ENCODE measurements around the gene FAM237A. TPM values are rescaled to one million over a fixed set of nuclear protein-coding genes. Genes with fewer than 3 reads are reported as not detected.

FAM237A gene
- total RNA-seq, 2 experiments from 2014 or later: not detected

DNA sequence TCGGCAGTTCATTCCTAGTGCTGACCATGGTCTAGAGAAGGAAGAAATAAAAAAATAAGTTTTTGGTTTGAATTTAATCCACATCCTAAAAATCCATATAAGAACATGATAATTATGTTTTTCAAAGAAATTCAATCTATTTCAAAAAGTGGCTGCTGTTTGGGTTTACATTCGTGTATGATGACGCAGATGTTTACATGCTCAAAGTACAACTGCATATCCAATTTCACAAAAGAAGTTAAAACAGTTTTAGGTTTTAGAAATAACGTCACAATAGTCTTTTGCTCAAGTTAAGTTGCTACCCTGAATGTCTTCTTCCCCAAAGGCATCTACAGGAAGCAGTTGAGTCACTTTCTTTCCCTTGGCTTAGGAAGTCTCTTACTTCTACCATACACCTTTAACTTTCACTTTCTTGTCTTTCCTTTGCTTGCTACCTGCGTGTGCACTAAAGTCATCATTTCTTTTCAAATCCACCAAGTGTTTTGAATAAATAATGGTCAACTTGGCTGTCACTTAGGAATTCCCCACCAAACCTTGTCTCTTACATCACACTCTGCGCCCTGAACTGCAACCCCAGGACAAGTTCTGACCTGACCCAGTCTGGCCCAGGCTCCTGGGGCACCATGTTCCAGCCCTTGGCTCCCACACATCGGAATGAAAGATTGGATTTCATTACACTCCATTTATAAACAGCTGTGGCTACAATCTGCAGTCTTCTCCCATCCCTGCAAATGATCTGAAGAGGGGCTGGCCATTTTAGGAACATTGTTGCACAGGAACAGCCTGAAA, 28.4 kb downstream of the FAM237A start:
- ChIA-PET CTCF (no interaction called here), POLR2A (no interaction called here)
- Mint-ChIP-seq H3K27me3 (peaks cover 12% of the 10 kb centered on the region), H3K36me3 (ENCODE audit: low read depth) (no peaks in the 10 kb centered on the region), H3K4me1 (ENCODE audit: low read depth) (no peaks in the 10 kb centered on the region), H3K4me3 (no peak overlapping the region), H3K27ac (no peak overlapping the region), H3K9me3 (no peaks in the 10 kb centered on the region)
- intact Hi-C loops (cut with micrococcal nuclease): no loop called here
- TF ChIP-seq CTCF (IDR thresholded peaks at IDR 0.05): no peak
- DNase-seq: no peak
- ATAC-seq: no peak

GRCh38 chr2:206683546-206683945, 41.3 kb downstream of the FAM237A start:
- ChIA-PET CTCF (no interaction called here), POLR2A (interaction anchor here (1.0 kb wide), 1 partner anchor 23 kb away, joined by 3 read pairs; no protein-coding TSS in a partner anchor)
- no peak for ATAC-seq
- no peak for DNase-seq
- Mint-ChIP-seq H3K4me1 (ENCODE audit: low read depth) (no peaks in the 10 kb centered on the region), H3K36me3 (ENCODE audit: low read depth) (no peaks in the 10 kb centered on the region), H3K4me3 (no peak overlapping the region), H3K27me3 (peaks cover 8% of the 10 kb centered on the region), H3K27ac (no peak overlapping the region), H3K9me3 (no peaks in the 10 kb centered on the region)
- TF ChIP-seq CTCF (IDR thresholded peaks at IDR 0.05): no peak
- intact Hi-C loops (cut with micrococcal nuclease): no loop called here

DNA sequence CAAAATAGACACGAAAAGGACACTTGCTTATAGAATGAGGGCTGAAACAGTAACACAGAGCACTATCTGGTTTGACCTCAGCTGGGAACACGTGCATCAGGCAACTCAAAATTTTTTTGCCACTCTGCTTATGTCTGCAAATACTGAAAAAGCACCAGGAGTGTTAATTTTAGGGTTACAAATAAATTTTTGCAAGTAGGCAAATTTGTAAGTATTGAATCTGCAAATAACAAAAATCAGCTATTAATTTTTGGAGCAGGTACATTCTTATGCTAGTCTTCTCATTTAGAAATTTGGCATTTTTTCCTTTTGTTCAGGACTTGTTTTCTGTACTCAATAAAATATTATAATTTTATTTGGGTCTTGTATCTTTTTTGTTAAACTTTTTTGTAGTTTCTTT, 46.2 kb downstream of the FAM237A start:
- Mint-ChIP-seq H3K4me1 (ENCODE audit: low read depth) (peaks cover 3% of the 10 kb centered on the region), H3K9me3 (no peaks in the 10 kb centered on the region), H3K4me3 (no peak overlapping the region), H3K27me3 (peaks cover 1% of the 10 kb centered on the region), H3K27ac (no peak overlapping the region), H3K36me3 (ENCODE audit: low read depth) (no peaks in the 10 kb centered on the region)
- CTCF ChIA-PET: interaction anchor here (1.9 kb wide), 1 partner anchor 93 kb away, joined by 4 read pairs; no protein-coding TSS in a partner anchor
- no peak for ATAC-seq
- no peak for TF ChIP-seq CTCF (IDR thresholded peaks at IDR 0.05)
- intact Hi-C loops (cut with micrococcal nuclease): no loop called here
- POLR2A ChIA-PET: interaction anchor here (0.8 kb wide), 1 partner anchor 76 kb away, joined by 6 read pairs; no protein-coding TSS in a partner anchor
- no peak for DNase-seq

DNA sequence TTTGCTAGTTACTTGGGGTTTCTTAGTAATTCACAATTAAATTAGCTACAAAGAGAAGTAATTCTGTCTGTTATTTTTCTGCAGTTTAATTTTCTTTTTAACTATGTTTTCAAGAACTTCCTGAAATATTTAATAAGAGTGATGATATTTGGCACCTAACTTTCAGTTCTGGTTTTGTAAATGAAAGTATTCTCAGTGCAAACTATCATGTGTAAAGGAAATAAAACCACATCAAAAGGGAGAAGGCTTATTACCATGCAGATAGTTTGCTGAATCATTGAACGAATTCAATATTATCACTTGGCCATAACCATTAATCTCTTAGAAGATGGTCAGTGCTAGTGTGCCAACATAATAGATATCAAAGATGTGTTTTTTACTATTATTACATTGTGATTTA, 46.7 kb downstream of the FAM237A start:
- H3K9me3 Mint-ChIP-seq: no peaks in the 10 kb centered on the region
- intact Hi-C loops (cut with micrococcal nuclease): no loop called here
- H3K27ac Mint-ChIP-seq: no peak overlapping the region
- DNase-seq (no peak), ATAC-seq (no peak)
- no peak overlapping the region for H3K4me3 Mint-ChIP-seq
- CTCF ChIA-PET: interaction anchor here (1.9 kb wide), 1 partner anchor 93 kb away, joined by 4 read pairs; no protein-coding TSS in a partner anchor
- POLR2A ChIA-PET: interaction anchor here (0.8 kb wide), 1 partner anchor 75 kb away, joined by 6 read pairs; no protein-coding TSS in a partner anchor
- TF ChIP-seq CTCF (IDR thresholded peaks at IDR 0.05): no peak
- H3K4me1 Mint-ChIP-seq (ENCODE audit: low read depth): peaks cover 3% of the 10 kb centered on the region
- H3K27me3 Mint-ChIP-seq: peaks cover 1% of the 10 kb centered on the region
- H3K36me3 Mint-ChIP-seq (ENCODE audit: low read depth): no peaks in the 10 kb centered on the region

DNA sequence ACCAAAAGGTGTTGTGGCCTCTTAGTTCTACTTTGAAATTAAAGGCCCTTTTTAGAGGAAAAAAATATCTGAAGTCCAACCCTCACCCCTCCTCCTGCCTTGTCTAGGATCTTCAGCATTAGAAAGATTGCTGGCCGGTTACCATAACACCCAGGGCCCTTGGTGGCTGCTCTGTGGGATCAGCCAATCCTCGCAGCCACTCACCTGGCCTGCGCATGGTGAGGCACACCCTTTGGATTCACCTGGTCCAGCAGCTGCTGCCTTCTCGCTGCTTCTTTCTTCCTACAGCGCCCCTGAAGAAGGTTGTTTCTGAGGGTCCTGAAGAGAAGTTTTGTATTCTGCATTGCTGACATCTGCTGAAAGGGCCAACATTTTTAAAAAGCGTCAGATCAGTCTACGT, 50.7 kb downstream of the FAM237A start:
- Mint-ChIP-seq H3K4me3 (no peak overlapping the region), H3K27me3 (no peaks in the 10 kb centered on the region), H3K9me3 (no peaks in the 10 kb centered on the region), H3K36me3 (ENCODE audit: low read depth) (no peaks in the 10 kb centered on the region), H3K4me1 (ENCODE audit: low read depth) (peaks cover 3% of the 10 kb centered on the region), H3K27ac (no peak overlapping the region)
- ATAC-seq: no peak
- TF ChIP-seq CTCF (IDR thresholded peaks at IDR 0.05): no peak
- DNase-seq: no peak
- POLR2A ChIA-PET: no interaction called here
- CTCF ChIA-PET: interaction anchor here (0.8 kb wide), 1 partner anchor 89 kb away, joined by 3 read pairs; no protein-coding TSS in a partner anchor
- intact Hi-C loops (cut with micrococcal nuclease): loop anchor here (5.0 kb wide), 1 partner anchor 779 kb away; no protein-coding TSS in a partner anchor
